ENCODE data around the gene TRAPPC2. TPM values are rescaled to one million over a fixed set of nuclear protein-coding genes. Genes with fewer than 3 reads are reported as not detected.

The TRAPPC2 gene
- total and polyA plus RNA-seq, 9 of the 15 experiments (the other 6 are each of a cell fraction or from before 2014, with no cell fraction given) = 10.3 to 30.6 (median 18.6) TPM

- TF ChIP-seq ZHX1 (conservative IDR thresholded peaks at IDR 0.05; ENCODE audit: low read length) (peak; percentile 90; the same call in 1 of the 2 replicates), ZBED1 (IDR thresholded peaks at IDR 0.05) (peak; percentile 74; the same call in 1 of the 2 replicates), ARHGAP35 (IDR thresholded peaks at IDR 0.05; ENCODE audit: partially characterized antibody) (peak; percentile 94), ZNF583 (CRISPR knock-in tag; IDR thresholded peaks at IDR 0.05) (no peak), DIDO1 (tag; IDR thresholded peaks at IDR 0.05; ENCODE audit: low read depth) (no peak; the same call in 1 of the 2 replicates), HINFP (tag; conservative IDR thresholded peaks at IDR 0.05; ENCODE audit: low read depth) (no peak), ZNF133 (CRISPR knock-in tag; IDR thresholded peaks at IDR 0.05) (no peak), BRD9 (IDR thresholded peaks at IDR 0.05; ENCODE audit: low read depth, partially characterized antibody) (no peak), TFAP4 (CRISPR knock-in tag; IDR thresholded peaks at IDR 0.05; ENCODE audit: borderline replicate concordance) (peak; percentile 63; the same call in 1 of the 2 replicates), FOXK2 (conservative IDR thresholded peaks at IDR 0.05 in 1 of 2, IDR thresholded peaks at IDR 0.05 in 1 of 2; ENCODE audit: low read depth in 2 of 2) (peak; percentile 18 to 26; a peak in 1 of 4 replicates), HDAC1 (IDR thresholded peaks at IDR 0.05) (peak in 1 of 2 experiments; percentile 53; a peak in 2 of 4 replicates), MTA2 (IDR thresholded peaks at IDR 0.05; ENCODE audit: low read depth) (no peak), MAFF (IDR thresholded peaks at IDR 0.05; ENCODE audit: low read length) (peak; percentile 68; the same call in 1 of the 2 replicates), TBP (optimal IDR thresholded peaks at IDR 0.05; ENCODE audit: low read depth, low read length) (peak; percentile 90), POLR2B (IDR thresholded peaks at IDR 0.05; ENCODE audit: low read depth, partially characterized antibody) (peak; percentile 80), SMAD4 (CRISPR knock-in tag; conservative IDR thresholded peaks at IDR 0.05) (peak; percentile 69), ZBTB12 (CRISPR knock-in tag; IDR thresholded peaks at IDR 0.05) (no peak), CHD4 (IDR thresholded peaks at IDR 0.05; ENCODE audit: insufficient read depth, insufficient replicate concordance, low read depth, low read length, poor library complexity, severe bottlenecking) (no peak), NFIX (CRISPR knock-in tag; IDR thresholded peaks at IDR 0.05; ENCODE audit: low read depth) (no peak), NFYB (IDR thresholded peaks at IDR 0.05; ENCODE audit: extremely low read depth, insufficient read length) (no peak)
Measured at GRCh38 chrX:13734278-13735172, at the start of gene TRAPPC2, which contains the start of gene OFD1 (continued).

Measured in K562 (cell line).